SK-N-SH treated with all-trans-retinoic acid at 6 μM for 48 hours (cell line): Measurements from ENCODE around the gene MADD.

Experiments
- ARNTL ChIP-seq: fragments of 450-650 bp; formaldehyde crosslinking; IDR thresholded peaks from 2 replicates; pipeline ENCODE4 v1.5.0; 2020; ENCODE audit warnings: low read depth, mild to moderate bottlenecking, moderate library complexity, borderline replicate concordance
- BACH2 ChIP-seq: fragments of 250-450 bp; sonication (Bioruptor Pico); IDR thresholded peaks from 2 replicates; pipeline ENCODE4 v1.9.0; 2021; ENCODE audit warnings: mild to moderate bottlenecking, borderline replicate concordance
- CSRNP3 ChIP-seq: fragments of 250-450 bp; sonication (Bioruptor Pico); IDR thresholded peaks from 2 replicates; pipeline ENCODE4 v1.5.1; 2021; ENCODE audit warnings: mild to moderate bottlenecking, moderate library complexity
- ESRRG ChIP-seq: fragments of 250-450 bp; sonication (Bioruptor Pico); IDR thresholded peaks from 2 replicates; pipeline ENCODE4 v1.6.1; 2021; ENCODE audit warnings: mild to moderate bottlenecking
- GLIS3 ChIP-seq: fragments of 250-450 bp; sonication (Bioruptor Pico); IDR thresholded peaks from 2 replicates; pipeline ENCODE4 v1.5.0; 2020; ENCODE audit warnings: mild to moderate bottlenecking, moderate library complexity
- RARB ChIP-seq: fragments of 250-450 bp; sonication (Bioruptor Pico); IDR thresholded peaks from 2 replicates; pipeline ENCODE4 v1.8.0; 2021; ENCODE audit warnings: mild to moderate bottlenecking, moderate library complexity
- SNAI2 ChIP-seq: fragments of 250-450 bp; sonication (Bioruptor Pico); IDR thresholded peaks from 2 replicates; pipeline ENCODE4 v1.5.0; 2020; ENCODE audit warnings: mild to moderate bottlenecking, moderate library complexity
- TCF4 ChIP-seq: fragments of 250-450 bp; sonication (Bioruptor Pico); IDR thresholded peaks from 2 replicates; pipeline ENCODE4 v1.8.0; 2021; ENCODE audit warnings: mild to moderate bottlenecking, moderate library complexity, borderline replicate concordance
- TOX ChIP-seq: fragments of 250-450 bp; sonication (Bioruptor Pico); IDR thresholded peaks from 2 replicates; pipeline ENCODE4 v1.8.0; 2021; ENCODE audit warnings: mild to moderate bottlenecking, moderate library complexity, borderline replicate concordance
- ZC3H10 ChIP-seq: fragments of 250-450 bp; sonication (Bioruptor Pico); IDR thresholded peaks from 2 replicates; pipeline ENCODE4 v1.5.1; 2021; ENCODE audit warnings: mild to moderate bottlenecking, moderate library complexity
- ZFP30 ChIP-seq: fragments of 450-650 bp; formaldehyde crosslinking; IDR thresholded peaks from 2 replicates; pipeline ENCODE4 v1.5.0; 2022; ENCODE audit warnings: mild to moderate bottlenecking, moderate library complexity
- ZNF565 ChIP-seq: fragments of 450-650 bp; formaldehyde crosslinking; conservative IDR thresholded peaks from 2 replicates; pipeline ENCODE4 v1.5.0; 2020; ENCODE audit warnings: low read depth, mild to moderate bottlenecking, moderate library complexity
- TF ChIP-seq, protein P1 (sequence below): fragments of 250-450 bp; sonication (Bioruptor Pico); IDR thresholded peaks from 2 replicates; pipeline ENCODE4 v1.8.0; 2020; ENCODE audit warnings: mild to moderate bottlenecking, moderate library complexity, borderline replicate concordance
- TF ChIP-seq, protein P2 (sequence below): fragments of 250-450 bp; sonication (Bioruptor Pico); IDR thresholded peaks from 2 replicates; pipeline ENCODE4 v1.5.1; 2020; ENCODE audit warnings: low read depth, mild to moderate bottlenecking, moderate library complexity

DNA sequence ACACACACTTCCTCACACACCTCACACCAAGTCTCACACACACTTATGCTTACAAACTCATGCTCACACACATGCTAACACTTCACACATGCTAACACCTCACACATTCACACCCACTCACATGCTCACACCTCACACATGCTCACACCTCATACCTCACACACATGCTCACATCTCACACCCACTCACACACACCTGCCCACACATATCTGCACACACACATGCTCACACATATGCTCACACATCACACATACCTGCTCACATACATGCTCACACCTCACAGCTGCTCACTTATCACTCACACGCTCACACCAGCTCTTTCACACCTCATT is 87.0 kb downstream of the MADD start:
- TF ChIP-seq TOX (CRISPR knock-in tag) (no peak), ARNTL (no peak), TCF4 (CRISPR knock-in tag) (no peak), ZFP30 (no peak), SNAI2 (CRISPR knock-in tag) (no peak), RARB (CRISPR knock-in tag) (no peak), GLIS3 (CRISPR knock-in tag) (no peak), ZC3H10 (no peak), BACH2 (CRISPR knock-in tag) (no peak), ZNF565 (CRISPR knock-in tag) (no peak), ESRRG (CRISPR knock-in tag) (no peak), CSRNP3 (no peak)
- TF ChIP-seq, protein P1, sequence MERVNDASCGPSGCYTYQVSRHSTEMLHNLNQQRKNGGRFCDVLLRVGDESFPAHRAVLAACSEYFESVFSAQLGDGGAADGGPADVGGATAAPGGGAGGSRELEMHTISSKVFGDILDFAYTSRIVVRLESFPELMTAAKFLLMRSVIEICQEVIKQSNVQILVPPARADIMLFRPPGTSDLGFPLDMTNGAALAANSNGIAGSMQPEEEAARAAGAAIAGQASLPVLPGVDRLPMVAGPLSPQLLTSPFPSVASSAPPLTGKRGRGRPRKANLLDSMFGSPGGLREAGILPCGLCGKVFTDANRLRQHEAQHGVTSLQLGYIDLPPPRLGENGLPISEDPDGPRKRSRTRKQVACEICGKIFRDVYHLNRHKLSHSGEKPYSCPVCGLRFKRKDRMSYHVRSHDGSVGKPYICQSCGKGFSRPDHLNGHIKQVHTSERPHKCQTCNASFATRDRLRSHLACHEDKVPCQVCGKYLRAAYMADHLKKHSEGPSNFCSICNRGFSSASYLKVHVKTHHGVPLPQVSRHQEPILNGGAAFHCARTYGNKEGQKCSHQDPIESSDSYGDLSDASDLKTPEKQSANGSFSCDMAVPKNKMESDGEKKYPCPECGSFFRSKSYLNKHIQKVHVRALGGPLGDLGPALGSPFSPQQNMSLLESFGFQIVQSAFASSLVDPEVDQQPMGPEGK: no peak
- TF ChIP-seq, protein P2, sequence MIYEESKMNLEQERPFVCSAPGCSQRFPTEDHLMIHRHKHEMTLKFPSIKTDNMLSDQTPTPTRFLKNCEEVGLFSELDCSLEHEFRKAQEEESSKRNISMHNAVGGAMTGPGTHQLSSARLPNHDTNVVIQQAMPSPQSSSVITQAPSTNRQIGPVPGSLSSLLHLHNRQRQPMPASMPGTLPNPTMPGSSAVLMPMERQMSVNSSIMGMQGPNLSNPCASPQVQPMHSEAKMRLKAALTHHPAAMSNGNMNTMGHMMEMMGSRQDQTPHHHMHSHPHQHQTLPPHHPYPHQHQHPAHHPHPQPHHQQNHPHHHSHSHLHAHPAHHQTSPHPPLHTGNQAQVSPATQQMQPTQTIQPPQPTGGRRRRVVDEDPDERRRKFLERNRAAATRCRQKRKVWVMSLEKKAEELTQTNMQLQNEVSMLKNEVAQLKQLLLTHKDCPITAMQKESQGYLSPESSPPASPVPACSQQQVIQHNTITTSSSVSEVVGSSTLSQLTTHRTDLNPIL (CRISPR knock-in tag): no peak
